ENCODE results near the gene CCDC17.

- TF ChIP-seq MAX (IDR thresholded peaks at IDR 0.05) = no peak
- no peak for TF ChIP-seq CTCF (IDR thresholded peaks at IDR 0.05; ENCODE audit: low read depth, low read length, missing input control)
- no peak for TF ChIP-seq REST (IDR thresholded peaks at IDR 0.05)
- no peak for TF ChIP-seq GABPA (IDR thresholded peaks at IDR 0.05 in 1 of 2, conservative IDR thresholded peaks at IDR 0.05 in 1 of 2)
- TF ChIP-seq FOXA1 (IDR thresholded peaks at IDR 0.05) = no peak
- no peak for TF ChIP-seq TAF1 (conservative IDR thresholded peaks at IDR 0.05)
- TF ChIP-seq YY1 (IDR thresholded peaks at IDR 0.05) = no peak
- no peak for TF ChIP-seq RAD21 (IDR thresholded peaks at IDR 0.05)
- TF ChIP-seq NR2F2 (IDR thresholded peaks at IDR 0.05) = no peak
- TF ChIP-seq ATF3 (IDR thresholded peaks at IDR 0.05) = no peak
- no peak for TF ChIP-seq HNF4G (IDR thresholded peaks at IDR 0.05)
- TF ChIP-seq ZBTB33 (IDR thresholded peaks at IDR 0.05) = no peak
- TF ChIP-seq SP1 (IDR thresholded peaks at IDR 0.05) = no peak
- no peak for TF ChIP-seq HNF4A (conservative IDR thresholded peaks at IDR 0.05)
Observed at GRCh38 chr1:45666836-45667235, 43.0 kb upstream of the CCDC17 start.

Data from liver (tissue), 3 donors.